Osteocyte (in vitro differentiated cells): ENCODE results near the gene PPP4R2. TPM values are rescaled to one million over a fixed set of nuclear protein-coding genes. Genes with fewer than 3 reads are reported as not detected.

Source experiments
- DNase-seq: peaks from one replicate; pipeline ENCODE4 v3.0.0; 2021; ENCODE audit warnings: mixed read lengths; ENCODE audit not compliant: unreplicated experiment; ENCODE audit errors: extremely low spot score
- H3K27ac Mint-ChIP-seq: one replicate; pipeline ENCODE4 v1.8.0; 2021; ENCODE audit warnings: mild to moderate bottlenecking, mixed read lengths; ENCODE audit not compliant: unreplicated experiment
- H3K27me3 Mint-ChIP-seq: one replicate; pipeline ENCODE4 v1.8.0; 2021; ENCODE audit warnings: mixed read lengths; ENCODE audit not compliant: unreplicated experiment
- H3K36me3 Mint-ChIP-seq: one replicate; pipeline ENCODE4 v1.8.0; 2021; ENCODE audit warnings: mixed read lengths; ENCODE audit not compliant: unreplicated experiment
- H3K4me1 Mint-ChIP-seq: one replicate; pipeline ENCODE4 v1.8.0; 2021; ENCODE audit warnings: mixed read lengths; ENCODE audit not compliant: unreplicated experiment
- H3K4me3 Mint-ChIP-seq: one replicate; pipeline ENCODE4 v1.8.0; 2021; ENCODE audit warnings: mild to moderate bottlenecking, moderate library complexity, mixed read lengths; ENCODE audit not compliant: unreplicated experiment
- H3K9me3 Mint-ChIP-seq: one replicate; pipeline ENCODE4 v1.8.0; 2021; ENCODE audit warnings: mixed read lengths; ENCODE audit not compliant: unreplicated experiment
- CTCF ChIP-seq: fragments of 200-600 bp; sonication (generic); IDR thresholded peaks from 2 replicates; pipeline ENCODE4 v1.5.0; 2021; ENCODE audit warnings: antibody characterized with exemption, mild to moderate bottlenecking, moderate library complexity
- total RNA-seq: library from RNA; stranded (reverse); gene quantifications from 2 replicates; pipeline ENCODE4 v1.2.1, GENCODE V29; 2021

The PPP4R2 gene
- total RNA-seq, 1 donor from 2014 or later, result 61.6 TPM

- no peak overlapping the region for H3K27ac Mint-ChIP-seq
Observed at GRCh38 chr3:73094951-73095350, 98.3 kb downstream of the PPP4R2 start.

DNA sequence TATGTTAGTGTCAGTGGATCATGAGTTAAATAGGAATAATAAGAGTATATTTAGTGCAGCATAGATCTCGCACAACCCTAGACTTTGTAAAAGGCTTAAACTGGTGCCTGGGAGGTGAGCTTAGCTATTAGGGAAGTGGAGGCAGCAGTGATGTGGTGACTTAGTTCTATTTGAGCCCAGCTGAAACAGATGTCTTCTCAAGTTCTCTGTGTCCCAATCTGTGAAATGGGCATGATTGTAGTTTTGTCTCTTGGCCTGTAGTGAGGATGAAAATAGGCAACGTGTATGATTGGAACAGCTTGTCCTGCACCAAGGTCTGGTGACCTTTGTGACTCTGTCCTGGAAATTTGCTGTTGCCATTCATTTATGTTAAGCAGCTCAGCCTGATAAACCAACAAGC, 99.6 kb downstream of the PPP4R2 start:
- H3K9me3 Mint-ChIP-seq, result no peaks in the 10 kb centered on the region
- no peak for TF ChIP-seq CTCF
- H3K4me1 Mint-ChIP-seq, result peaks cover 7% of the 10 kb centered on the region
- H3K36me3 Mint-ChIP-seq, result no peaks in the 10 kb centered on the region
- DNase-seq, result no peak
- no peak overlapping the region for H3K4me3 Mint-ChIP-seq
- peaks cover 9% of the 10 kb centered on the region for H3K27me3 Mint-ChIP-seq
- no peak overlapping the region for H3K27ac Mint-ChIP-seq

More at GRCh38 chr3:73094951-73095350, 98.3 kb downstream of the PPP4R2 start:
- peaks cover 7% of the 10 kb centered on the region for H3K4me1 Mint-ChIP-seq
- H3K27me3 Mint-ChIP-seq, result peaks cover 7% of the 10 kb centered on the region
- no peak overlapping the region for H3K4me3 Mint-ChIP-seq
- no peak for DNase-seq
- TF ChIP-seq CTCF, result no peak
- H3K9me3 Mint-ChIP-seq, result no peaks in the 10 kb centered on the region
- H3K36me3 Mint-ChIP-seq, result no peaks in the 10 kb centered on the region

DNA sequence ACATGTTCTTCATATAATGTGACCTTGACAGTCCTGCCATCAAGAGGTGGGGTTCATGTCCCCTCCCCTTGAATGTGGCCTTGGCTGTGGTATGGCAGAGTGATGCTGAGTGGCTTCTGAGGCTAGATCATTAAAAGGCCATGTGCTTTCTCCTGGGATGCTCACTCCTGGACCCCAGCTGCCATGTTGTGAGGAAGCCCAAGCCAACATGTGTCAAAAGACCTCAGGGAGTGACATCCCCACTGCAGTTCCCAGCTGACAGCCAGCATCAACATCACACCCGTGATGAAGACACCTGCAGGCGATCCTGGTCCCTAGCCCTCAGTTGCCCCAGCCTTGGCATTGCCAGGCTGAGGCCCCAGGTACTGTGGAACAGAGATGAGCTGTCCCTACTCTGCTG, 101.4 kb downstream of the PPP4R2 start:
- no peak for TF ChIP-seq CTCF
- Mint-ChIP-seq H3K4me3 (no peak overlapping the region), H3K9me3 (no peaks in the 10 kb centered on the region), H3K27me3 (peaks cover 10% of the 10 kb centered on the region), H3K36me3 (no peaks in the 10 kb centered on the region), H3K4me1 (peaks cover 7% of the 10 kb centered on the region), H3K27ac (no peak overlapping the region)
- no peak for DNase-seq

- H3K27ac Mint-ChIP-seq, result no peak overlapping the region
- DNase-seq, result no peak
- no peaks in the 10 kb centered on the region for H3K9me3 Mint-ChIP-seq
- no peak overlapping the region for H3K4me3 Mint-ChIP-seq
- H3K4me1 Mint-ChIP-seq, result peaks cover 7% of the 10 kb centered on the region
- TF ChIP-seq CTCF, result no peak
- no peaks in the 10 kb centered on the region for H3K36me3 Mint-ChIP-seq
- peaks cover 14% of the 10 kb centered on the region for H3K27me3 Mint-ChIP-seq
Observed at GRCh38 chr3:73098873-73099272, 102.3 kb downstream of the PPP4R2 start.

DNA sequence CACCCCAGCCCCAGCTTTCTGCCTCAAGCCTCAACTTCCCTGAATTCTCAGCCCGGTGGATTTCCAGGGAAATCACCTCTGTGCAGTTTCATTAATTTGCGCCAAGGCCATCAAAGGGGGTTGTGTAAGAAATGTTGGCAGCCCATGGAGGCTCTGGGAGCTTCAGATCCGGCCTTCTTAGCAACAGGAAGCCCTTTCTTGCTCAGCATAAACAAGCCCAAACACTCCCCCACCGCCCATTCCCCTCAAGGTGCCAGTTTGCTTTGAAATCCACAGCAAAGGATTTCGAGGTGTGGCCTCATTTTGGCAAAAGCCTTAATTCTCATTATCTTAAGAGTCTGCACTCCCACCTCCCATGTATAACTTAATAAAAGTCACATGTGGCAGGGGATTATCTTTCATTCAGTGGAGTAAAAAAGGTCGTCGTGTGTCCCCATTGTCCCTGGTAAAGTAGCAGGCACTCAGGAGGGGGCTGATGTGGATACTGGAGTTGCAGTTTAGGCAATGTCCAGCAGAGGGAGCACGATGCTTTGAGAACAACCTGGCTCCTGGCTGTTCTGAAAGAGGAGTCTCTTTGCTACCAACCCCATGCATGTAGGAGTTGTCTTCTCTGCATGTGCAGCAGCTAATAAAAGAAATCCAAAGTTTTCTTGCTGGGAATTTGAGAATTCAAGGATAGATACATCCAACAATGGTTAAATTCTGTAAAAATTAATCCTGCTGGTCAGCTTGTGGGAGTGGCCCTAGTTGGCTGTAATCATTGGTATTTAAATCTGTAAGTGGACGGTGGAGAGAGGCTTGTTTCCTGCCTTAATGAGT, 104.3 kb downstream of the PPP4R2 start:
- peak; percentile 91 for DNase-seq
- peaks cover 17% of the 10 kb centered on the region for H3K27me3 Mint-ChIP-seq
- H3K4me1 Mint-ChIP-seq, result no peaks in the 10 kb centered on the region
- peak; percentile 94 for TF ChIP-seq CTCF
- H3K4me3 Mint-ChIP-seq, result no peak overlapping the region
- no peaks in the 10 kb centered on the region for H3K9me3 Mint-ChIP-seq
- H3K36me3 Mint-ChIP-seq, result no peaks in the 10 kb centered on the region
- H3K27ac Mint-ChIP-seq, result no peak overlapping the region
